ENCODE results near the gene GPX2. TPM values are rescaled to one million over a fixed set of nuclear protein-coding genes. Genes with fewer than 3 reads are reported as not detected.

Gene GPX2
- total RNA-seq, 1 donor from 2014 or later, result not detected

- intact Hi-C loops (cut with DNase I), result no loop called here
- Histone ChIP-seq H3K27me3 (ENCODE audit: low read depth) (no peaks in the 10 kb centered on the region), H3K9me3 (no peaks in the 10 kb centered on the region), H3K4me1 (peaks cover 5% of the 10 kb centered on the region), H3K36me3 (peaks cover 70% of the 10 kb centered on the region), H3K27ac (no peak overlapping the region), H3K4me3 (no peak overlapping the region)
- TF ChIP-seq CTCF (IDR thresholded peaks at IDR 0.05), result no peak
- ATAC-seq (no peak), DNase-seq (no peak)
Observed at GRCh38 chr14:64927031-64927430, 15.5 kb downstream of the GPX2 start.

GRCh38 chr14:64926398-64926995 is 16.0 kb downstream of the GPX2 start:
- H3K9me3 ChIP-seq, result no peaks in the 10 kb centered on the region
- DNase-seq (no peak), ATAC-seq (no peak)
- H3K4me1 ChIP-seq, result peaks cover 5% of the 10 kb centered on the region
- H3K4me3 ChIP-seq, result no peak overlapping the region
- peaks cover 64% of the 10 kb centered on the region for H3K36me3 ChIP-seq
- intact Hi-C loops (cut with DNase I), result no loop called here
- H3K27ac ChIP-seq, result no peak overlapping the region
- H3K27me3 ChIP-seq (ENCODE audit: low read depth), result no peaks in the 10 kb centered on the region
- no peak for TF ChIP-seq CTCF (IDR thresholded peaks at IDR 0.05)

GRCh38 chr14:64923015-64923414 is 19.5 kb downstream of the GPX2 start:
- intact Hi-C loops (cut with DNase I), result no loop called here
- Histone ChIP-seq H3K27ac (no peak overlapping the region), H3K9me3 (no peaks in the 10 kb centered on the region), H3K27me3 (ENCODE audit: low read depth) (no peaks in the 10 kb centered on the region), H3K4me3 (no peak overlapping the region), H3K4me1 (peaks cover 25% of the 10 kb centered on the region), H3K36me3 (peaks cover 37% of the 10 kb centered on the region)
- DNase-seq (no peak), ATAC-seq (no peak)
- no peak for TF ChIP-seq CTCF (IDR thresholded peaks at IDR 0.05)

DNA sequence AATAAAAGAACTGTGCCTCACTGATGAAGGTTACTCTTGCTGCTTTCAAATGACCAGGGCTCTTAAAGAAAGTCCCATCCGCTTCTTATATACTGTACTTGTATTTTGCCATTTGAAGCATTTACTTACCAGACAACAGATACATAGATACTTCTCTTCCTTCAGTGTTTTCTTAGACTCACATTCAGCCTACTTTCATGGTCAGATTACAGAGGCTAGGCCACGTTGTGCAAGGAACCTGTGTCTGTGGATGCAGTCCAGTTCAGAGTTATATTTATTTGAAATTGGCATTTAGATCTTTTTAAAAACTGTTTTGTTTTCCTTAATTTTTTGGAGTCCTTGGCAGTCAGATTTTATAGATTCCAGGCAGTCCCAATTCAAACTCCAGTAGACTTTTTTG is 22.1 kb downstream of the GPX2 start:
- H3K4me3 ChIP-seq, result no peak overlapping the region
- intact Hi-C loops (cut with DNase I), result no loop called here
- no peaks in the 10 kb centered on the region for H3K9me3 ChIP-seq
- H3K27ac ChIP-seq, result no peak overlapping the region
- no peak for DNase-seq
- peaks cover 18% of the 10 kb centered on the region for H3K36me3 ChIP-seq
- TF ChIP-seq CTCF (IDR thresholded peaks at IDR 0.05), result no peak
- H3K4me1 ChIP-seq, result peaks cover 48% of the 10 kb centered on the region
- no peak for ATAC-seq
- H3K27me3 ChIP-seq (ENCODE audit: low read depth), result no peaks in the 10 kb centered on the region

DNA sequence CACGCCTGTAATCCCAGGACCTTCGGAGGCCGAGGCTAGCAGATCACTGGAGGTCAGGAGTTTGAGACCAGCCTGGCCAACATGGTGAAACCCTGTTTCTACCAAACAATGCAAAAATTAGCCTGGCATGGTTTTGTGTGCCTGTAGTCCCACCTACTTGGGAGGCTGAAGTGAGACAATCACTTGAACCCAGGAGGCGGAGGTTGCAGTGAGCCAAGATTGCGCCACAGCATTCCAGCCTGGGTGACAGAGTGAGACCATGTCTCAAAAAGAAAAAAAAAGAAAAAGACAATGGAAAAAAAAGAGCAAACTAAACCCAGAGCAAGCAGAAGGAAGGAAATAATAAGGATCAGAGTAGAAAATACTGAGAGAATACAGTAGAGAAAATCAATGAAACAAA is 22.9 kb downstream of the GPX2 start:
- peaks cover 10% of the 10 kb centered on the region for H3K36me3 ChIP-seq
- peak in 1 of 2 donors; percentile 63 for ATAC-seq
- no peak overlapping the region for H3K4me3 ChIP-seq
- TF ChIP-seq CTCF (IDR thresholded peaks at IDR 0.05), result no peak
- no peak overlapping the region for H3K27ac ChIP-seq
- peak; percentile 58 for DNase-seq
- H3K27me3 ChIP-seq (ENCODE audit: low read depth), result no peaks in the 10 kb centered on the region
- intact Hi-C loops (cut with DNase I), result no loop called here
- peaks cover 53% of the 10 kb centered on the region for H3K4me1 ChIP-seq
- no peaks in the 10 kb centered on the region for H3K9me3 ChIP-seq
